ENCODE measurements around the gene DYNC1I2.

Gene DYNC1I2

GRCh38 chr2:171687287-171688128 lies at the start of gene DYNC1I2:
Gene DYNC1I2, plus strand, starts transcription at chr2:171687469. Its CDS starts 2,687 bp downstream, at chr2:171690156.
- peak; percentile 98 for FAIRE-seq

- no peak for FAIRE-seq
Measured at GRCh38 chr2:171651667-171652415, 35.4 kb upstream of the DYNC1I2 start.

- FAIRE-seq: no peak
Measured at GRCh38 chr2:171652416-171652785, 34.9 kb upstream of the DYNC1I2 start.

- no peak for FAIRE-seq
Measured at GRCh38 chr2:171655586-171655985, 31.7 kb upstream of the DYNC1I2 start.

GRCh38 chr2:171667041-171667440 lies 20.2 kb upstream of the DYNC1I2 start:
- FAIRE-seq: no peak

GRCh38 chr2:171668183-171668582 lies 19.1 kb upstream of the DYNC1I2 start:
- FAIRE-seq: no peak

GRCh38 chr2:171669121-171669520 lies 18.1 kb upstream of the DYNC1I2 start:
- no peak for FAIRE-seq

GRCh38 chr2:171670655-171671054 lies 16.6 kb upstream of the DYNC1I2 start:
- no peak for FAIRE-seq

- no peak for FAIRE-seq
Measured at GRCh38 chr2:171671867-171672266, 15.4 kb upstream of the DYNC1I2 start.

GRCh38 chr2:171673905-171674304 lies 13.4 kb upstream of the DYNC1I2 start:
- no peak for FAIRE-seq

- FAIRE-seq: no peak
Measured at GRCh38 chr2:171675810-171676345, 11.4 kb upstream of the DYNC1I2 start.

GRCh38 chr2:171678619-171679018 lies 8.7 kb upstream of the DYNC1I2 start:
- FAIRE-seq: no peak

GRCh38 chr2:171688129-171688465 lies 828 bp downstream of the DYNC1I2 start:
- no peak for FAIRE-seq

GRCh38 chr2:171692331-171692730 lies 5.1 kb downstream of the DYNC1I2 start:
- no peak for FAIRE-seq

GRCh38 chr2:171702781-171703556 lies 15.7 kb downstream of the DYNC1I2 start:
- no peak for FAIRE-seq

GRCh38 chr2:171703574-171704347 lies 16.5 kb downstream of the DYNC1I2 start:
- FAIRE-seq: peak; percentile 66

- FAIRE-seq: peak; percentile 96
Measured at GRCh38 chr2:171706152-171706803, 19.0 kb downstream of the DYNC1I2 start.

GRCh38 chr2:171707752-171708151 lies 20.5 kb downstream of the DYNC1I2 start:
- no peak for FAIRE-seq

- FAIRE-seq: peak; percentile 30
Measured at GRCh38 chr2:171709011-171709685, 21.9 kb downstream of the DYNC1I2 start.

- FAIRE-seq: no peak
Measured at GRCh38 chr2:171711351-171711750, 24.1 kb downstream of the DYNC1I2 start.

- FAIRE-seq: no peak
Measured at GRCh38 chr2:171712051-171712450, 24.8 kb downstream of the DYNC1I2 start.

All from A204.1 (cell line).